ENCODE data around the gene ZNF594.
"Not testable (repeated sequence)": the region's sequence is repeated elsewhere in the genome, so short reads cannot be mapped to it uniquely, and the experiment has no call there.

The ZNF594 gene

GRCh38 chr17:5181509-5182305 is 10.0 kb downstream of the ZNF594 start:
- no peaks in the 10 kb centered on the region for H3K36me3 ChIP-seq
- H3K4me3 ChIP-seq (ENCODE audit: low read depth, low read length): no peak overlapping the region
- DNase-seq: no peak
- TF ChIP-seq, protein P1, sequence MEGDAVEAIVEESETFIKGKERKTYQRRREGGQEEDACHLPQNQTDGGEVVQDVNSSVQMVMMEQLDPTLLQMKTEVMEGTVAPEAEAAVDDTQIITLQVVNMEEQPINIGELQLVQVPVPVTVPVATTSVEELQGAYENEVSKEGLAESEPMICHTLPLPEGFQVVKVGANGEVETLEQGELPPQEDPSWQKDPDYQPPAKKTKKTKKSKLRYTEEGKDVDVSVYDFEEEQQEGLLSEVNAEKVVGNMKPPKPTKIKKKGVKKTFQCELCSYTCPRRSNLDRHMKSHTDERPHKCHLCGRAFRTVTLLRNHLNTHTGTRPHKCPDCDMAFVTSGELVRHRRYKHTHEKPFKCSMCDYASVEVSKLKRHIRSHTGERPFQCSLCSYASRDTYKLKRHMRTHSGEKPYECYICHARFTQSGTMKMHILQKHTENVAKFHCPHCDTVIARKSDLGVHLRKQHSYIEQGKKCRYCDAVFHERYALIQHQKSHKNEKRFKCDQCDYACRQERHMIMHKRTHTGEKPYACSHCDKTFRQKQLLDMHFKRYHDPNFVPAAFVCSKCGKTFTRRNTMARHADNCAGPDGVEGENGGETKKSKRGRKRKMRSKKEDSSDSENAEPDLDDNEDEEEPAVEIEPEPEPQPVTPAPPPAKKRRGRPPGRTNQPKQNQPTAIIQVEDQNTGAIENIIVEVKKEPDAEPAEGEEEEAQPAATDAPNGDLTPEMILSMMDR (IDR thresholded peaks at IDR 0.05; ENCODE audit: low read depth, low read length): no peak
- H3K27me3 ChIP-seq: no peaks in the 10 kb centered on the region
- no peaks in the 10 kb centered on the region for H3K4me1 ChIP-seq
- H3K9me3 ChIP-seq: peaks cover 2% of the 10 kb centered on the region; the same call in 1 of the 2 replicates

GRCh38 chr17:5179003-5179402 is 12.7 kb downstream of the ZNF594 start:
- Histone ChIP-seq H3K4me3 (ENCODE audit: low read depth, low read length) (no peak overlapping the region), H3K9me3 (peaks cover 2% of the 10 kb centered on the region; the same call in 1 of the 2 replicates), H3K27me3 (no peaks in the 10 kb centered on the region), H3K36me3 (no peaks in the 10 kb centered on the region), H3K4me1 (no peaks in the 10 kb centered on the region)
- DNase-seq: no peak
- TF ChIP-seq, protein P1 (IDR thresholded peaks at IDR 0.05; ENCODE audit: low read depth, low read length): no peak

- not testable (repeated sequence) for H3K9me3 ChIP-seq; H3K36me3 ChIP-seq; DNase-seq; H3K27me3 ChIP-seq; H3K4me3 ChIP-seq (ENCODE audit: low read depth, low read length); H3K4me1 ChIP-seq
Observed at GRCh38 chr17:5175027-5175426, 16.6 kb downstream of the ZNF594 start.

DNA sequence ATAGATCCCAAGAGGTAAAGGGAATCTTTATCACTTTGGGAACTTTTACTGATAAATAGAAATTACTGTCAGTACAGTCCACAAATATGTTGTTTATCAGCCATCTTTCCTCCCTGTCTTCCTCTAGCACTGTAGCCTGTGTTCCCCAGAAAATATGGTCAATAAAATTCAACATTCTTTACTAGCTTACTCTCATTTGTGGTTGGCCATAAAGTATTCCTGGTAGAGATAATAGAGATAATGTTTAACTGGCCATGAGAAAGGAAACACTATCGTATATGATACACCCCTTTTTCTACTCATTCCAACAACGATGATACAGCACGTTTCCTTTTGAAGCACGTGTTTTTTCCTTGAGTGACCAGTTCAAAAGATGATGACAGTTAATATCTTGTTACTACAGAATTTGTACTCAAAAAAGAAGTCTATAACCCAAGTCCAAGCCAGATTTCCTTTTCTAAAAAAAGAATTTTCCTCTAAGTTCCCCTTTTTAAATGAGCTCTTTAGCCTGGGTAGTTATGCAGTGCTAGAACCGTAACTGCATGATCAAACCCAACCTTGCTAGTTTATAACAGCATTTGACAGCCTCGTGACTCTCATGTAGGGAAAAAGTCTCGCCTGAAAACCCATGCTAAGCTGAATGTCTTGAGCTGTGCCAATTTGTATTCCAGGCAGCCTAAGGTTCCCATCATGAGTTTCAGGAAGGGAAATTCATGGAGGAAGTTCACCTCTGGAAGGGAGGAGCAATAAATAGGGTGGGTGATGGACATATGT is 25.7 kb downstream of the ZNF594 start:
- H3K27me3 ChIP-seq; H3K4me3 ChIP-seq (ENCODE audit: low read depth, low read length); H3K36me3 ChIP-seq; H3K4me1 ChIP-seq; H3K9me3 ChIP-seq; DNase-seq: not testable (repeated sequence)

- Histone ChIP-seq H3K27me3 (no peaks in the 10 kb centered on the region), H3K9me3 (no peaks in the 10 kb centered on the region), H3K4me3 (ENCODE audit: low read depth, low read length) (no peak overlapping the region), H3K36me3 (no peaks in the 10 kb centered on the region), H3K4me1 (no peaks in the 10 kb centered on the region)
- DNase-seq: no peak
- TF ChIP-seq, protein P1 (IDR thresholded peaks at IDR 0.05; ENCODE audit: low read depth, low read length): no peak
Observed at GRCh38 chr17:5164436-5164835, 27.2 kb downstream of the ZNF594 start.

- H3K9me3 ChIP-seq; H3K36me3 ChIP-seq; H3K4me3 ChIP-seq (ENCODE audit: low read depth, low read length); H3K4me1 ChIP-seq; H3K27me3 ChIP-seq; DNase-seq: not testable (repeated sequence)
Observed at GRCh38 chr17:5161793-5162192, 29.9 kb downstream of the ZNF594 start.

DNA sequence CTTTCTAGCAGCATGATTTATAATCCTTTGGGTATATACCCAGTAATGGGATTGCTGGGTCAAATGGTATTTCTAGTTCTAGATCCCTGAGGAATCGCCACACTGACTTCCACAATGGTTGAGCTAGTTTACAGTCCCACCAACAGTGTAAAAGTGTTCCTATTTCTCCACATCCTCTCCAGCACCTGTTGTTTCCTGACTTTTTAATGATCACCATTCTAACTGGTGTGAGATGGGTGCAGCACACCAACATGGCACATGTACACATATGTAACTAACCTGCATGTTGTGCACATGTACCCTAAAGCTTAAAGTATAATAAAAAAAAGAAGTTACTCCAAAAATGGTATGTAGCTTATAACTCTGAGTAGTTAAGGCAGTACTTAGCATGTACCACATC is 31.0 kb downstream of the ZNF594 start:
- H3K27me3 ChIP-seq; H3K36me3 ChIP-seq; DNase-seq; H3K4me3 ChIP-seq (ENCODE audit: low read depth, low read length); H3K9me3 ChIP-seq; H3K4me1 ChIP-seq: not testable (repeated sequence)

DNA sequence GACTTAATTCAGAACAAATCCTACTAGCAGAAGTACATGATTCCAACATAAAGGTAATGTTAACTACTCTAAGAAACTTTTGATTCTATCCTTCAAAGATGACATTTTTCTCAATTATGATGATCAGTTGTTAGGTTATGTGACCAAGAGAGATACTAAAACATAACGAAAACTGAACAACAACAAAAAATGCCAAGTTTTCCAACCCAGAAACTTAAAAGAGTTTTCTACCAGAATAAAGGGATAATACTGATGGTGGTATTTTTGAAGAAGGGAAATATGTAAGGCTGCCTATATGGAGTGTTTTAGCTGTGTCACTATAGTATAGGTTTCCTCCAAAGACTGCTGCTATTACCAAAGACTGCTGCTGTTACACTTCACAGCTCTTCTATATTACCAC is 45.5 kb downstream of the ZNF594 start:
- not testable (repeated sequence) for H3K27me3 ChIP-seq, H3K9me3 ChIP-seq, H3K36me3 ChIP-seq

GRCh38 chr17:5142877-5143276 is 48.8 kb downstream of the ZNF594 start:
- not testable (repeated sequence) for H3K27me3 ChIP-seq; H3K36me3 ChIP-seq; DNase-seq; H3K9me3 ChIP-seq; H3K4me1 ChIP-seq; H3K4me3 ChIP-seq (ENCODE audit: low read depth, low read length)

More for the DNA sequence above, 45.5 kb downstream of the ZNF594 start:
- not testable (repeated sequence) for H3K4me1 ChIP-seq; H3K4me3 ChIP-seq (ENCODE audit: low read depth, low read length); DNase-seq
